GM19452 (cell line): ENCODE results near the gene ISYNA1.
A peak's percentile ranks its signal among the peaks of the same experiment; 100 is the strongest.
"Not testable (repeated sequence)": the region's sequence is repeated elsewhere in the genome, so short reads cannot be mapped to it uniquely, and the experiment has no call there.

Experiments
- ATAC-seq: cut with Tn5 transposase; IDR thresholded peaks from one replicate; pipeline ENCODE4 v1.9.1; 2021; ENCODE audit not compliant: unreplicated experiment

Gene ISYNA1

DNA sequence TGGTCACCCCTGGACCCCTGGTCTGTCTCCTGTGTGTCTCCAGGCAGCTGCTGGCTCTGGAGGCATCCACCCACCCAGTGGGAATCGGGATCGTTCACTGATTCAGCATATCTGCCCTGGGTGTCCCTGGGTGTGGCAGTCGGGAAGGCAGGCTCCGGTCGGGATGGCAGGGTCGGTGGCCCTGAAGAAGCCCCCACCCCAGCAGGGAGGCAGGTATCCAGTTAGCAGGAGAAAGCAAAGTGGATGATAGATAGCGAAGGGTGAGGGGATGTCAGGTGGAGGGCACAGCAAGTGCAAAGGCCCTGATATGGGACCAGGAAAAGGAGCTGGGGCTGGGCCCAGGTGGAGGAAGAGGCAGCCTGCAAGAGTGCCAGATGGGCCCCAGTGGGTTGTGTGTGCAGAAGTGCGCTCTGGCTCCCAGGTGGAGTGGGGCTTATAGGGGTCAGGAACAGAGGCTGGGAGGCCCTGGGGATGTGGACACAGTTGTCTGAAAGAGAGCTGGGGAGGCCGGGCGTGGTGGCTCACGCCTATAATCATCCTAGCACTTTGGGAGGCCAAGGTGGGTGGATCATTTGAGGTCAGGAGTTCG lies 16.5 kb downstream of the ISYNA1 start:
- ATAC-seq: no peak

DNA sequence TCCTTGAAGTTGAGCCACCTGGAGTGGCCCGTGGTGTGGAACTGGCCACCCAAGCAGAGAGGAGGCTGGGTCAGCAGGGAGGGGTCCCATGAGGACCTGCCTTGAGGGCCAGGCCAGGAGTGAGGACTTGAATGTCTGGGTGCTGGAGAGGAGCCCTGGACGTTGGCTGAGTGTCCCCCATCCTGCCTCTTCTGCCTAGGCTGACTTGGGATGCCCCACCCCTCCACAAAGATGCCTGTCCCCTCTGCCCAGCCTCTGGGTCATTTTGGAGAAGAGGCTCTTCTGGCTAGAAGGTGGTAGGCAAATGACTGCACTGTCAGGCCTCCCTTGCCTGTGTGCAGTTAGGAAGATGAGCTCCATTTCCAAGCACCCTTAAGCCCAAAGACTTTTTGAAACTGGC lies 17.0 kb downstream of the ISYNA1 start:
- ATAC-seq: no peak

DNA sequence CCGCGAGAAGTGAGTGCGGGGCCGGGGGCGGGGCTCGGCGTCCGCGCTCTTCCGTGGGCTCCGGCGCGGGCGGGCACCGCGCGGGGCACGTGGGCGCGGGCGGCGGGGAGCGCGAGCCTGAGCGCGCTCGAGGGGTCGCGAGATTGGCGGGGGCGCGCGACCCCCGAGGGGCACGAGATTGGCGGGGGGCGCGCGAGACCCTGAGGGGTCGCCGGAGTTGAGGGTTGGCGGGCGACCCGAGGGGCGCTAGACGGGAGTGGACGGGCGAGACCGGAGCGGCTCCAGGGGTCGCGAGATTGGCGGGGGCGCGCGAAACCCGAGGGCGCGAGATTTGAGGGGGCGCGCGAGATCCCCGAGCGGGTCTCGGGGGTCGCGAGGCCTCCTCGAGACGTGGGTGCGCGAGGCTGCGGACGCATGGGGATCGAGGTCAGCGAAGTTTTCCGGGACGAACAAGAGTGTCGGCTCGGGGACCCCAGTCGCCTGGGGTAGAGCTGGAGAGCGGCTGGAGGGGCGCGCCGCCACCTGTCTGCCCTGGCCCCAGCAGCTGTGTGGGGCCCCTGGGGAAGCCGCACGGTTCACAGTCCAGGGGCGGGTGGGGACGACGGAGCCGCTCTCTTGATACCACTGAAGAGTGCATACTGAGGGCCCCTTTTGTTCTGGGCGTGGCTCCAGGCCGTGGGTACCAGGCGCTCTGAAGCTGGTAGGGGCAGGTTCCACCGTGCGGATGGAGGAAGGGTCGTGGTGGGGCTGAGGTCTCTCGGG lies 18.1 kb downstream of the ISYNA1 start:
- ATAC-seq: peak; percentile 15

DNA sequence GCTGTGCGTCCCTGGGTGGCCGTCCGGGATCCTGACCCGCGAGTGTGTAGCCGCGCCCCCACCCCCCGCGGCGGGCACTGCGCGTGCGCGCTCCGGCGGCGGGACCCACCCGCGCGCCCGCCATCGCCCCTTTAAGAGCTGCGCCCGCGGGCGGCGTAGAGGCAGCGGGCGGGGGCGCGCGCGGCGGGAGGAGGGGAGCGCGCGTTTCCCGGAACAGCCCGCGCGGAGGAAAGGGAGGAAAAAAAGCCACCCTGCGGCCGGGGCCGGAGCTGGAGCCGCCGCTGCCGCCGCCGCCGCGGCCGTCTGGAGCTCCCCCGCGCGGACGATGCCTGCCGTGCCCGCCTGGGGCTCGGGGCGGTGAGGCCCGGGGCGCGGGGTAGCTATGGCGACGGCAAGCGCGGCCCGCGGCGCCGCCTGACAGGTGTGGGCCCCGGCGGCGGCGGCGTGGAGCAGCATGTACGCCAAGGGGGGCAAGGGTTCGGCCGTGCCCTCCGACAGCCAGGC lies 18.7 kb downstream of the ISYNA1 start, which contains the start of gene SSBP4:
SSBP4 (plus strand) TSS at position 204 of the 504 bp plus-strand sequence; CDS start at position 455, 251 bp downstream.
- peak; percentile 48 for ATAC-seq

DNA sequence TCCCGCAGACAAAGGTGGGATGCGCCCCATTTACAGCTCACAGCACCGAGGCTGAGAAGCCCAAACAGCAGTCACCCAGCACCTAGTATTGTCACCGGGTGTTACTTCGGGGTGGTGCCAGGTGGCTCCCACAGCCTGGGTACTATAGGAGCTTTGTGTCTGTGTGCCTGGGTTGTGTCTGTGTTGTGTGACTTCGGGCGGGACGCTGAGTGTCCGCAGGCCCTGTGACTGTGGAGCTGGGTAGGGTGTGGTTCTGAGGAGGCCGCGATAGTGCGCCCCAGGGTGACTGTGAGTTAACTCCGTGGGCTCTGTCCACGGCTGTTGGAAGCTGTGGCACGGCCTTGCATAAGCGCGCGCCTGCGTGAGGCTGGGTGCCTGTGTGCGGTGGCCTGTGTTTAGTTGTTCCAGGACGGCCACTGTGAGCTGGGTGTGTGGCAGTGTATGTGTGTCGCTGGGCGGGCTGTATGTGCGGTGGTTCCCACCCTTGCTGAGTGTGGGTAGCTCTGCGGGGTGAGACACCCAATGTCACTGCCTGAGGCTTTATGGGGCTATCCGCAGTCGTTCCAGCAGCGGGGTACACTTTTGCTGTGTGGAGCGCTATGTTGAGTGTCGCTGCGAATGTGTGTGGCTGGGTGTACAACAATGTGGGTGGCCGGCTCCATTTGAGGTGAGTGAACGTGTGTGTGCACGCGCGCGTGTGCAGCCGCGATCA lies 19.3 kb downstream of the ISYNA1 start:
- ATAC-seq: no peak

DNA sequence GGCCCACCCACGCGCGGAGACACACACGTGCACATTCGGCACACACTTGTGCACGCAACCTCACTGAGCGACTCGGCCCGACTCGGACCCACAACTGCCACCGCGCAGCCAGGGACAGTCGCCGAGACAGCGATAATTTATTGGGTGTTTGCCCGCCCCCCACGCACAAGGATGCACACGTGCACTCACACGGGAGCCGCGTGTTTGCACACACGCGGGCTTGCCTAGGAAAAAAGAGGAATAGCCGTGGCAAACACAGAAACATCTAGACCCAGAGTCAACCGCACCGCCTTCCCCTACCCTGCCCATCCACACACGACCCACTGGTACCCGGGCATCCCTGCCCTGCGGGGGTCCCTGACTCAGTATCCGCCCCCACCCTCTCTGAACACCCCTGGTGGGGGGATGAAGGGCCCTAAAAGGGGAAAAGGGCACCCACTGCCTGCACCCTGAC lies 19.9 kb downstream of the ISYNA1 start:
- no peak for ATAC-seq

DNA sequence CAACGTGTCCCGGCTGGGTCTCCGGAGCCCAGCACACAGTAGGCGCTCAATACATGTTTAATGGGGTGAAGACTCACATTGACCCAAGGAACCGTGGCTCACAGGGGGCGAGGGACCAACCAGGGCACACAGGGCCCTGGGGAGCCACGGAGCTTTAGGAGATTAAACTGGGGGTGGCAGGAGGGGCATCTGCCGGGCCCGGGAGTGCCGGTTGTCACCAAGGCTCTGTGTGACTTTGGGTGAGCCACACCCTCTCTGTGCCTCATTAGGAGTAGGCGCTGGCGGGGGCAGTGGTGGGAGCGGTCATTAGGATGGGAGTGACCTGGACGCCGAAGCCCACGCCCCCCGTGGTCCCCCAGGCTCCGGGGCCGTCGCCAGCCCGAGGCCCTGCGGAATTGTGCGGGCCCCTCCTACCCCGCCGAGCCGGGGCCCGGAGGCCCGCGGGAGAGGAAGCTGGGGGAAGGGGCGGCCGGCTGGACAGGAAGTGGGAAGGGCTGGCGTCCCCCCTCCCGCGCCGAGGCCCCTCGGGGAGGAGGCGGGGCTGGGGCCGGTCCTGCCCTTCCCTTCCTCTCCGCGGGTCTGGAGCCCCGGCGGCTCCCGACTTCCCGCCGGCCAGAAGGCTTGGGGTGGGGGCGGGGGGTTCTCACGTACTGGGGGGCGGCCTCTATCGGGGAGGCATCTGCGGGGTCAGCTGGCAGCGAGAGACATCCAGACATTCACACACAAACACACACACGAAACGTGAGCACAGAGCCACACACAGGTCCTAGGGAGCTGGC lies 20.5 kb downstream of the ISYNA1 start:
- ATAC-seq: no peak

DNA sequence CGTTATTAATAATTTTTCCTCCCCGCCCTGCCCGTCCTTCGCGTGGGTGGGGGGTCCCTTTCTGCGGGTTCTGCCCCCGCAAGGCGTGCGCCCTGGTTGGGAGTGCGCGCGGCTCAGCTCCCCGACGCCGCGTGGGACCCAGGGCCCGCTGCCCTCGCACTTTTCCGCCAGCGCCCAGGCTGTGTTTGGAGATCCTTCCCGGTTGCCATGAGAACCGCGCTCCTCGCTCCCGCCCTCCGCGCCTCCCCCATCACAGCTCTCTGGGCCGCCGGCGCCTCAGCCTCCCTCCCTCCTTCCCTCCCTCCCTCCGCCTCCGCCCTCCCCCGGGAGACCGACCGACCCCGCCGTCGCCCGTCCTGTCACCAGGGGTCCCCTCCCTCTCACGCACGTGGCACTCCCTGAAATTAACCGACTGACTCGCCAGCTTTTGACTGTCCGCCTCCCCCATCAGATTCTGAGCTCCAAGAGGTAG lies 21.1 kb downstream of the ISYNA1 start:
- no peak for ATAC-seq

DNA sequence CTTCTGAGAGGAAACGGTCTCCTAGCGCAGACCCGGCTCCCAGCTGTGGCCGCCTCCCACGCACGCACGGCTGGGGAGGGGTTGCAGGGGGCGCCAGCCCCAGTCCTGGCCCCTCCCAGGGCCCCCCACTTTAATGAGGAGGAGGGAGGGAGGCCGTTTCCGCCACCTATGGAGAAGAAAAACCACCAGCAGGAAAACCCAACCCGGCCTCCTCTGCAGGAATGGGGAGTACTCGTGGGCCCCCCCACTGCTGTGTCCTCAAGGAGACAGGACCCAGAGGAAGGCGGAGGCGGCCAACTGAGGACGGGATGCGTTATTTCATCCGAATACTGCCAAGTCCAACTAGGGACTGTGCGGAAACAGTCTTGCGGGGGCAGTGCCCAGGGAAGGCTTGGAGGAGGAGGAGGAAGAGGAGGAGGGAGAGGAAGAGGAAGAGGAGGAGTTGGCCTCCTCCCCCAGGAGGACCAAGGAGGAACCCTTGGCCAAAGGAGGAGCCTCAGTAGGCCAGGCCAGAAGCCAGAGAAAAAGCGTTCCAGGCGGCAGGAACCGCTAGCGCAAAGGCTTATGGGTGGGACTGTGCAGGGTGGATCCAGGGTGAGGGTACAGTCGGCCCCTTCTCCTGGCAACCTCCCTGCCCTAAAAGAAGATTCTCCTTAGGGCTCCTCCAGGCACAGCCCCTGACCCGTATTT lies 22.6 kb downstream of the ISYNA1 start:
- no peak for ATAC-seq

DNA sequence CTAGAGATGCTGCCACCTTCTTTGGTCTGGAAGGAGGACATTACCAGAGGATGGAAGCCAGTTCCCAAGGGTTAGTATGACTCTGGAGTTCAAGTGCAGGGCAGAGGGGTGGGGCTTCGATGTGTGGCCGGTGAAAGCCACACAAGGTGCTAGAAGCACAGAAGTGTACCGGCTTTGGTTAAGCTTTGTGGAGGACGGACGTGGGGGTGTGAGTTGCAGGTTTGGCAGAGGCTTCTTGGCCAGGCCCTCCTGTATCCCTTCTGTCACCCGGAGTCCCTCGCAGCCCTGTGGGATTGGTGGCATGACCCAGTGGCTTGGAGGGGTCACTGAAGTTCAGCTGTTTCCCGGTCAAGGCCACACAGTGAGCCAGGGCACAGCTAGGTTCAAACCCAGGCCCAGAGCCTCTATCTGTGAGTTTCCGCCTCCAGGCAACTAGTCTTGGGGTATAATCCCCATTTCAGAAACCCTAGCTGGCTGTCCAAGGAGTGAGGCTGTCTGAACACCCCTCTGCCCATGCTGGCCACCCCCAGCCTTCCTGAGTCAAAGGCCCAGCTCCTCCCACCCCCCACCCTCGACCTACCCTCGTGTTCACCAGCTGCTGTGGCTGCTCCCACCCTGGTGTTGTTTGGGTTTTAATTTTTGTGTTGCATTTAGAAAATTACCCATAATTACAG lies 23.3 kb downstream of the ISYNA1 start:
- ATAC-seq: no peak

DNA sequence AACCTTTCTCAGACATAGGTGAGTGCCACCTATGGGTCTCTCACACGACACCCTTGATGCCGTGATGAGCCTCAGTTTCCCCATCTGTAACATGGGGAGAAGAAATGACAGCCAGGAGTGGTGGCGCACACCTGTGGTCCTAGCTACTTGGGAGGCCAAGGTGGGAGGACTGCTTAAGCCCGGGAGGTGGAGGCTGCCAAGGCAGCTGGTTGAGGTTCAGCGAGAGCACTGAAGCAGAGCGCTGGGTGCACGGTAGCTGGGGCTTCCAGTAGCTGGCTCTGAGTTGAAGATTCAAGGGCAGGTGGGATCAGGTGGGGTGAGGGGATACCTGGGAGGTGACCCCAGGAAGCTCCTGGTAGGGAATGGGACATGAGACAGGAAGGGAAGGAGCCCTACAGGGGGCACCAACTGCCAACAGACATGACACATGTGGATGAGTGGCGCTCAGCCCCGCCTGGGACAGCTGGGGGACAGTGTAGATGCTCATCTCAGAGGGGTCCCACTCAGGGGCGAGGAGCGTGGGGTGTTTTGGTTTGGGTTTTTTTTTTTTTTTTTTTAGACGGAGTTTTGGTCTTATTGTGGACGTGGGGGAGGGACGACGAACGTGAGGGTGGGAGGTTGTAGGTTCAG lies 25.2 kb downstream of the ISYNA1 start:
- no peak for ATAC-seq

DNA sequence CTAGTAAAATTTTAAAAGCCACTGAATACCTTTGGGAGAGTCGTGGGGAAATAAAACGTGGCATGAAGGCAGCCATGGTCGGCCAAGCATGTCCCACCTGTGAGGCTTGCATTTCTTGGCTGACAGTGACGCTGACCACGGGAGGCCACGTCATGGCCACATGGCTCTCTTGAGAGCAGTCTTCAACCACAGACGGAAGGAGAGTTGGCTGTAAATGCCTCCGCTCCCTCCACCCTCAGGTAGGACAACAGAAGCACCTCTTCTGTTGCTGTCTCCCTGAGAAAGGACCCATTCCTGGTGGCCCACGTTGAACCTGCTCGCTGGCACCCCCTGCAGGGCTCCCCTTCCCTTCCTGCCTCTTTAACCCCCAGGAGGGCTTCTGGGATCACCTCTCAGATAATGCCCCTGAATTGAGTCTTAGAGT lies 29.9 kb downstream of the ISYNA1 start:
- ATAC-seq: peak; percentile 65

DNA sequence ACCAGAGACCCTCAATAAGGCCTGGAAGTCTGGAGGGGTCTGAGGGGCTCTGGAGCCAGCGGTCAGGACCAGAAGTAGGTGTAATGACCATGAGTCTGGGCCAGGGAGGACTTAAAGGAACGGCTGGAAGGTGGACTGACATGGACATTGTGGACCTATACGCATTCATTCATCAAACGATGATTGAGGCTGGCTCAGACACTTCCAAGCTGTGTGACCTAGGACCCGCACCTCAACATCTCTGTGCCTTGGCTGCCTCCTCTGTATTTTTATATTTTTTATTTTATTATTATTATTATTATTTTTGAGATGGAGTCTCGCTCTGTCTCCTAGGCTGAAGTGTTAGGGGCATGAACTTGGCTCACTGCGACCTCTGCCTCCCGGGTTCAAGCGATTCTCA lies 31.2 kb downstream of the ISYNA1 start:
- no peak for ATAC-seq

DNA sequence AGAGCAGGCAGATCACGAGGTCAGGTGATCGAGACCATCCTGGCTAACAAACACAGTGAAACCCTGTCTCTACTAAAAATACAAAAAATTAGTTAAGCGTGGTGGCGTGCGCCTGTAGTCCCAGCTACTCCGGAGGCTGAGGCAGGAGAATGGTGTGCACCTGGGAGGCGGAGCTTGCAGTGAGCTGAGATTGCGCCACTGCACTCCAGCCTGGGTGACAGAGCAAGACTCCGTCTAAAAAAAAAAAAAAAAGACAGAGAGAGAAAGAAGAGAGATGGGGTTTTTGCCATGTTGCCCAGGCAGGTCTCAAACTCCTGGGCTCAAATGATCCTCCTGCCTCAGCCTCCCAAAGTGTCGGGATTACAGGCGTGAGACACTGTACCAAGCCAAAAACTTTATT lies 32.2 kb downstream of the ISYNA1 start:
- not testable (repeated sequence) for ATAC-seq

DNA sequence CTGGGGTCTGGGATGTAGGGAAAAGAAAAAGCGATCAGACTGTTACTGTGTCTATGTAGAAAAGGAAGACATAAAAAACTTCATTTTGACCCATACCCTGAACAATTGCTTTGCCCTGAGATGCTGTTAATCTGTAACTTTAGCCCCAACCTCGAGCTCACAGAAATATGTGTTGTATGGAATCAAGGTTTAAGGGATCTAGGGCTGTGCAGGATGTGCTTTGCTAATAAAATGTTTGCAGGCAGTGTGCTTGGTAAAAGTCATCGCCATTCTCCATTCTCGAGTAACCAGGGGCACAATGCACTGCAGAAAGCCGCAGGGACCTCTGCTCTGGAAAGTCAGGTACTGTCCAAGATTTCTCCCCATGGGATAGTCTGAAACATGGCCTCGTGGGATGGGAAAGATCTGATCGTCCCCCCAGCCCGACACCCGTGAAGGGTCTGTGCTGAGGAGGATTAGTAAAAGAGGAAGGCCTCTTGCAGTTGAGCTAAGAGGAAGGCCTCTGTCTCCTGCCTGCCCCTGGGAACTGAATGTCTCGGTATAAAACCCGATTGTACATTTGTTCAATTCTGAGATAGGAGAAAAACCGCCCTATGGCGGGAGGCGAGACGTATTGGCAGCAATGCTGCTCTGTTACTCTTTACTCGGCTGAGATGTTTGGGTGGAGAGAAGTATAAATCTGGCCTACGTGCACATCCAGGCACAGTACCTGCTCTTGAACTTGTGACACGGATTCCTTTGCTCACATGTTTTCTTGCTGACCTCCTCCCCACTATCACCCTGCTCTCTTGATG lies 35.3 kb downstream of the ISYNA1 start:
- not testable (repeated sequence) for ATAC-seq

DNA sequence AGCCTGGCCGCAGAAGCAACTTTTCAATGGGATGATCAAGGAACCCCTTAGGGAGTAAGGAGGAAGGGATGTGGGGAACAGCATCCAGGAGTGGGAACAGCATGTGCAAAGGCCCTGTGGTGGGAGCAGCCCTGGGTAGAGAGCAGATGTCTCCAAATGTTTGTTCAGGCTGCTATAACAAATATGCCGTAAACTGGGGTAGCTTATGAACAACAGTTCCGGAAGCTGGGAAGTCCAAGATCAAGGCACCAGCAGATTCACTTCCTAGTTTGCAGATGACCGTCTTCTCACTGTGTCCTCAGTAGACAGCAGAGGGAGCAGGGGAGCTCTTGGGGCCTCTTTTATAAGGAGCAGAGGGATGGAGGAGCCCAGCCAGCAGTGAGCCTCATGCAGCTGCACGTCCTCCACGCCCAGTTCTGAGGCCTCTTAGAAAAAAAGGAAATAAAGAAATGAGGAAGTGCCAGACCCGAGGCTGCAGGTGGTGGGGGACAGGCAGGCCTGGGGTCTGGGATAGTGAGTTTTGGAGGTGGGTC lies 36.3 kb downstream of the ISYNA1 start:
- ATAC-seq: no peak

DNA sequence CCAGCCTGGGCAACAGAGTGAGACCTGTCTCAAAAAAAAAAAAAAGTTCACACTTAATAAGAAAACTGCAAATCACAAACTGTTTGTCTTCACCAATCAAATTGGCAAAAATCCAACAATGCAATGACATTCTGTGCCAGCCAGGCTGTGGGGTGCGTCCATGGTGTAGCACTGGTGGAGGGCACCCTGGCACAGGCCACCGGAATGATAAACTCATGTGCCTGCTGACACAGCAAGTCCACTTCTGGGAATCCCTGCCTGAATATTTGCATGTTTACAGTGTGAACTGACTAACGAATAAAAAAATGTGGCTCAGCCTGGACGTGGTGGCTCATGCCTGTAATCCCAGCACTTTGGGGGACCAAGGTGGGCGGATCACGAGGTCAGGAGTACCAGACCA lies 38.9 kb downstream of the ISYNA1 start:
- ATAC-seq: no peak
